ENCODE measurements around the gene MTF2. TPM values are rescaled to one million over a fixed set of nuclear protein-coding genes. Genes with fewer than 3 reads are reported as not detected.

The MTF2 gene
- polyA plus RNA-seq, 3 donors: 16.0 to 56.3 (median 32.5) TPM

- no CpG with 5 or more reads among the region's 1 CpG for WGBS (ENCODE audit: insufficient coverage)
- TF ChIP-seq CTCF (IDR thresholded peaks at IDR 0.05): no peak
- H3K4me3 Mint-ChIP-seq: no peak overlapping the region
- peaks cover 5% of the 10 kb centered on the region for H3K4me1 Mint-ChIP-seq
- H3K27ac Mint-ChIP-seq: peak overlapping the region in 1 of 7 donors; percentile 63
- Histone ChIP-seq H3K36me3 (replicated peaks in 1 of 2; ENCODE audit: control insufficient read depth in 1 of 2, insufficient read depth in 2 of 2, low read length in 2 of 2) (peaks cover 67 to 88% of the 10 kb centered on the region in 2 donors), H3K9ac (ENCODE audit: insufficient read depth, low read length, poor library complexity, severe bottlenecking) (no peak overlapping the region), H2AFZ (ENCODE audit: insufficient read depth, low read depth, low read length, poor library complexity, severe bottlenecking) (no peak overlapping the region), H3K9me3 (replicated peaks in 1 of 2; ENCODE audit: control insufficient read depth in 1 of 2, insufficient read depth in 1 of 2, low read length in 2 of 2) (no peaks in the 10 kb centered on the region), H3K4me1 (ENCODE audit: control insufficient read depth in 1 of 2, insufficient read depth in 2 of 2, low read length in 2 of 2) (peaks cover 0 to 4% of the 10 kb centered on the region in 2 donors), H3K27me3 (ENCODE audit: control insufficient read depth in 2 of 2, insufficient read depth in 2 of 2, low read length in 2 of 2) (no peaks in the 10 kb centered on the region), H4K20me1 (ENCODE audit: insufficient read depth, low read length) (peaks cover 30% of the 10 kb centered on the region), H3K79me2 (ENCODE audit: insufficient read depth, low read length) (peaks cover 9% of the 10 kb centered on the region), H3K4me3 (replicated peaks in 1 of 3; ENCODE audit: low read depth in 2 of 3, low read length in 3 of 3) (no peak overlapping the region), H3K4me2 (replicated peaks; ENCODE audit: extremely low read depth, low read length, poor library complexity, severe bottlenecking) (no peak overlapping the region), H3K27ac (ENCODE audit: low read depth in 1 of 2, low read length in 2 of 2) (no peak overlapping the region)
- H3K9me3 Mint-ChIP-seq: no peaks in the 10 kb centered on the region
- H3K27me3 Mint-ChIP-seq (ENCODE audit: low read depth in 3 of 3): no peaks in the 10 kb centered on the region
- peaks cover 59 to 70% of the 10 kb centered on the region in 2 donors for H3K36me3 Mint-ChIP-seq
- DNase-seq: no peak
- intact Hi-C loops (cut with micrococcal nuclease): no loop called here
These were observed 71.6 kb downstream of the MTF2 start for GRCh38 chr1:93150729-93151128.

- H3K79me2 ChIP-seq (ENCODE audit: insufficient read depth, low read length): peaks cover 13% of the 10 kb centered on the region
- intact Hi-C loops (cut with micrococcal nuclease): no loop called here
These were observed 72.4 kb downstream of the MTF2 start for GRCh38 chr1:93151474-93151873.

More at GRCh38 chr1:93151474-93151873, 72.4 kb downstream of the MTF2 start:
- Histone ChIP-seq H3K27me3 (ENCODE audit: control insufficient read depth in 2 of 2, insufficient read depth in 2 of 2, low read length in 2 of 2) (no peaks in the 10 kb centered on the region), H2AFZ (ENCODE audit: insufficient read depth, low read depth, low read length, poor library complexity, severe bottlenecking) (no peak overlapping the region), H4K20me1 (ENCODE audit: insufficient read depth, low read length) (peaks cover 35% of the 10 kb centered on the region), H3K9me3 (replicated peaks in 1 of 2; ENCODE audit: control insufficient read depth in 1 of 2, insufficient read depth in 1 of 2, low read length in 2 of 2) (no peaks in the 10 kb centered on the region), H3K4me2 (replicated peaks; ENCODE audit: extremely low read depth, low read length, poor library complexity, severe bottlenecking) (no peak overlapping the region), H3K4me1 (ENCODE audit: control insufficient read depth in 1 of 2, insufficient read depth in 2 of 2, low read length in 2 of 2) (peaks cover 0 to 5% of the 10 kb centered on the region in 2 donors), H3K4me3 (replicated peaks in 1 of 3; ENCODE audit: low read depth in 2 of 3, low read length in 3 of 3) (no peak overlapping the region), H3K9ac (ENCODE audit: insufficient read depth, low read length, poor library complexity, severe bottlenecking) (no peak overlapping the region), H3K27ac (ENCODE audit: low read depth in 1 of 2, low read length in 2 of 2) (no peak overlapping the region), H3K36me3 (replicated peaks in 1 of 2; ENCODE audit: control insufficient read depth in 1 of 2, insufficient read depth in 2 of 2, low read length in 2 of 2) (peaks cover 73 to 96% of the 10 kb centered on the region in 2 donors)
- Mint-ChIP-seq H3K4me3 (no peak overlapping the region), H3K4me1 (peaks cover 7% of the 10 kb centered on the region), H3K9me3 (no peaks in the 10 kb centered on the region), H3K27me3 (ENCODE audit: low read depth in 3 of 3) (no peaks in the 10 kb centered on the region), H3K36me3 (peaks cover 61 to 71% of the 10 kb centered on the region in 2 donors), H3K27ac (no peak overlapping the region)
- no peak for DNase-seq
- no peak for TF ChIP-seq CTCF (IDR thresholded peaks at IDR 0.05)
